HL-60 (cell line): Measurements from ENCODE around the gene LAMA4.

Source experiments
- CTCF ChIP-seq: IDR thresholded peaks from one replicate; pipeline ENCODE4 v1.5.1; 2011; ENCODE audit warnings: low read length, control low read depth, inconsistent platforms; ENCODE audit not compliant: insufficient read depth
- GABPA ChIP-seq: IDR thresholded peaks from 2 replicates; pipeline ENCODE4 v1.6.1; 2012; ENCODE audit warnings: low read depth
- POLR2AphosphoS5 ChIP-seq: IDR thresholded peaks from 2 replicates; pipeline ENCODE4 v1.6.1; 2012; ENCODE audit warnings: low read depth
- REST ChIP-seq: IDR thresholded peaks from 2 replicates; pipeline ENCODE4 v1.6.1; 2012; ENCODE audit warnings: low read depth; ENCODE audit not compliant: insufficient replicate concordance
- SPI1 ChIP-seq: IDR thresholded peaks from 2 replicates; pipeline ENCODE4 v1.6.1; 2012; ENCODE audit warnings: low read depth, mild to moderate bottlenecking, borderline replicate concordance

DNA sequence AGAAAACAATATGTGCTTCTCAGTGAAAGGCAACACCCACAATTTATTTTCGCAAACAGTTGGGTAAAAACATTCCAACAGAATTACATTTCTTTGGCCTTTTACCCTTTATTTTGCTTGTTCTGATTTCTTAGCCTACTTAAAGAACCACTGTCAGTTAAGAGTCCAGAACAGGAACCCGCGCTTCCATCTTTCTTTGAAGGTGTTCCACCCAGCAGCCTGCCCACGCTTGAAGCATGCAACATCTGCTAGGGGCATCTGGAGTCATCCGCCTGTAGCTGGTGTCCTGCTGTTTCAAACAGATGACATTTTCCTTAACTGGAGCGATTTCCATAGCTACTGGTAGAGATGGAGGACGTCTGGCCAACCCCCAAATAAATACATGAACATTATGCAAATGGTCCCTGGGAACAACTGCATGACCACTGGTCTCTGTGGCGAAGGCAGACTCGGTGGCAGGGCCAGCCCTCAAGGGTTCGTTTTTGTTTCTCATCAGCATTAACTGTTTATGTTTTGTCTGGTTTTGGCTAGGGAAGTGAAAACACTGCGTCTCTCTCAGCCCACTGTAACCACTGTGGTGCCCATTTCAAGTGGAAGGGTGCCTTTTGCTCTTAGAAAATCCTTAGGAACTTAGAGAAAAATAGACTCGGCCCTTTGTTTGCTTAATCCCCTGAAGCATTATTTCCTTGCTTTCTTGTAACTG lies 51.6 kb downstream of the LAMA4 start:
- TF ChIP-seq POLR2AphosphoS5: no peak
- TF ChIP-seq CTCF: no peak
- no peak for TF ChIP-seq REST
- TF ChIP-seq SPI1: no peak
- no peak for TF ChIP-seq GABPA
